ENCODE data around the gene PDE10A.
"Not testable (repeated sequence)": the region's sequence is repeated elsewhere in the genome, so short reads cannot be mapped to it uniquely, and the experiment has no call there.

The PDE10A gene

DNA sequence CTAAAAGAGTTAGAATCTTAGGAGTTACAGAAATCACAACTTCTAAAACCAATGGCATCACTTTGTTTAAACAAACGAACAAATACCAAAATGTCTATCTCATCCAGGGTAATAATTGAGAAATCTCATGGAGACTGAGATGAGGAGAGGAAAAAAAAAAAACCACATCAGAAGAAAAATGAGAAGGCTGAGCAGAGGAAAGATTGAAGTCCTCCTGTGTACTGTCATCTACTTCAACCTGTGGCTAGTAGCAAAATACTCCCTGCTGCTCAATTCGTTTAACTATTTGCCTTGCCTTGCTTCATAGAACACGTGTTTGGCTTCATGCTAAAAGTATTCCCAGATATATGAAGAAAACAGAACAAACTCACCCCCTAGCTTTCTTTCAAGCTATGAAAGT is 143.7 kb downstream of the PDE10A start:
- DNase-seq = no peak

DNA sequence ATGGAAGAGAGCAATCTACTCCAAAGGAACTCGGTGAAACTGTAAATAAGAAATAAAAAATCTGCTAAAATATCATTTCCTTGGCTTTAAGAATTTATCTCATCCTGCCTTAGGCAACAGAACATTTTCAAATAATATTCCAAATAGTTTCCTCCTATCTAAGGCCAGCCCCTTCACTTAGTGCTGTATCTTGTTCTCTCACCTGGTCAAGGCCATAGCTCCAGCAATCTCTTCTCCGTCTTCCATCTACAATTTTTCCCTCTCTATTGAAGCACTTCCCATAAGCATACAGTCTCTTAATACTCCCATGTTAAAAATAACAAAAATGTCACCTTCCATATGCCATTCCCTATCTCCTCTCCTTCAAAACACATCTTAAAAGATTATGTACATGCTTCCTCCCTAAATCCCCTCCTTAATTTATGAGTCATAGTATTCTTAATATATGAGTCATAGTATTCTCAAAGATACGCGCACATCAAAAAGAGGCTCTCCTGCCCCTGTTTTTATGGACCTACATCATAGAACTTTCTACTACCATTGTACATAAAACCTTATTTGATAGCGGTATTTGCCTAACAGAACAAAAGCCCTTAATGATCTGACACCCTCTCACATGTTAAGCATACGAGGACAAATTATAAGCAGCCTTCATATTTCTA is 146.9 kb downstream of the PDE10A start:
- DNase-seq = no peak

DNA sequence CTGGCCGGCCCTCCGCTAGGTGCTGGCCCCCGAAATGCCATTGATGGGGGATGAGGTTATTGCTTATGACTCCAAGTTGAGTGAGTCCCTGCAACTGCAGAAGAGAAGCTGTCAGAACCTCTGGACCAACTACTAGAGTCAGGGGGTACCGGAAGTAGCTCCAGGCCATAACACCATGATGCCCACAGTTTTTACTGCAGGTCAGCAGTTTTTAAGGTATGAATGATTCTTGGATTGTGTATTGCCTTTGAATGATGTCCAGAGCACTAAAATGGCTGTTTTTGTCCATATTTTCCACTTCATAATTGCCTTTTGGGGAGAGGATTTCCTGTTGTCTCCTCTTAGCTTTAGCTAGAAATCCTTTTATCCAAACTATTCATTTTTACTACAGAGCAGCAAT is 148.4 kb downstream of the PDE10A start:
- no peak for DNase-seq

DNA sequence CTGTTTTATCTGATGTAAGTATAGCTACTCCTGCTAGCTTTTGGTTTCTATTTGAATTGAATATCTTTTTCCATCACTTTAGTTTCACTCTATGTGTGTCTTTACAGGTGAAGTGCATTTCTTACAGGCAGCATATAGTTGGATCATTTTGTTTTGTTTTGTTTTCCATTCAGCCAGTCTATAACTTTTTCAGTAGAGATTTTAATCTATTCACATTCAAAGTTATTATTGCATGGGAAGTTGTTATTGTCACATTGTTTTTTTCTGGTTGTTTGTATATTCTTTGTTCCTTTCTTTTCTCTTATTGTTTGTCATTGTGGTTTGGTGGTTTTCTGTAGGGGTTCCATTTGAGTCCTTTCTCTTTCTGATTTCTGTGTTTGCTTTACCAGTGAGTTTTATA is 151.2 kb downstream of the PDE10A start:
- no peak for DNase-seq

DNA sequence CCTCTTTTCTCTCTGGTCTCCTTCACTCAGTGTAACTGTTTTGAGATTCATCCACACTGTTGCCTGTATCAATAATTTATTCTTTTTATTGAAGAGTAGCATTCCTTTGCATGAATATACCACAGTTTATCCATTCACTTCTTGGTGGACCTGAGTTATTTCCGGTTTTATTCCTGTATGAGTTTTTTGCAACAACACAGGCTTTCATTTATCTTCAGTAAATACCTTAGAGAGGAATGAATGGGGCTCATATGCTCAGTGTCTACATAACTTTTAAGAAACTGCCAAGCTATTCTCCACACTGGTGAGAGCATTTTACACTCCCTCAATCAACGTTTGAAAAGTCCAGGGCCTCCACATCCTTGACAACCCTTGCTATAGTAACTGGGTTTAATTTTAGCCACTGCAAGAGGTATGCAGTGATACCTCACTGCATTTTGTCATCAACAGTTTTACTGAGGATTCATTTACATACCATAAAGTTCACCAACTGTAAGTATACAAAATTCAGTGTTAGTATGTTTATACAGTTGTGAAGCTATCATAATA is 154.6 kb downstream of the PDE10A start:
- no peak for DNase-seq

DNA sequence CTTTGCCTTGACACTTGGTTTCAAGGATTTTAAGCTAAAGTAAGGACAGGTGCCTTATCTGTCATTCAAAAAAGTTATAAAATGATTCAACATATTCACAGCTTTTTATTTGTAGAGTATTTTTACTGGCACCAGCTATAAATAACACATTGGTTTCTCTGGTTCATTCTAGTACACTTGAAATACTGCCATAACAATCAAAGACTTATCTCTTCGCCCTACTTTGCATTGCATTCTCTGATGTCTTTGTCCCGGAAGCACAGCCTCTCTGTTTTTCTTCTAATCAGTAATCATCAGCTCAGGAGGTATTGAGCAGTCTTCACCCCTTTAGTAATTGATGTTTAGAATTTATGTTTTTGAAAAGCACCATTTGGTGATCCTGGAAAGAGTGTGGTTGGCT is 156.4 kb downstream of the PDE10A start:
- DNase-seq = no peak

DNA sequence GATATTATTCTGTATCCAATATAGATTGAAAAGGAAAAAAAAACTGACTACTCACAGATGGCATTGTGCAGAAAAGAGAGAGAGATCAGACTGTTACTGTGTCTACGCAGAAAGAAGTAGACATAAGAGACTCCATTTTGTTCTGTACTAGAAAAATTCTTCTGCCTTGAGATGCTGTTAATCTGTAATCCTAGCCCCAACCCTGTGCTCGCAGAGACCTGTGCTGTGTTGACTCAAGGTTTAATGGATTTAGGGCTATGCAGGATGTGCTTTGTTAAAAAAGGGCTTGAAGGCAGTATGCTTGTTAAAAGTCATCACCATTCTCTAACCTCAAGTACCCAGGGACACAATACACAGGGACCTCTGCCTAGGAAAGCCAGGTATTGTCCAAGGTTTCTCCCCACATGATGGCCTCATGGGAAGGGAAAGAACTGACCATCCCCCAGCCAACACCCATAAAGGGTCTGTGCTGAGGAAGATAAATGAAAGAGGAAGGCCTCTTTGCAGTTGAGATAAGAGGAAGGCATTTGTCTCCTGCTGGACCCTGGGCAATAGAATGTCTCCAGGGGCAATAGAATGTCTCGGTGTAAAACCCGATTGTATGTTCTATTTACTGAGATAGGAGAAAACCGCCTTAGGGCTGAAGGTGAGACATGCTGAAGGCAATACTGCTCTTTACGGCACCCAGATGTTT is 162.7 kb downstream of the PDE10A start:
- not testable (repeated sequence) for DNase-seq

DNA sequence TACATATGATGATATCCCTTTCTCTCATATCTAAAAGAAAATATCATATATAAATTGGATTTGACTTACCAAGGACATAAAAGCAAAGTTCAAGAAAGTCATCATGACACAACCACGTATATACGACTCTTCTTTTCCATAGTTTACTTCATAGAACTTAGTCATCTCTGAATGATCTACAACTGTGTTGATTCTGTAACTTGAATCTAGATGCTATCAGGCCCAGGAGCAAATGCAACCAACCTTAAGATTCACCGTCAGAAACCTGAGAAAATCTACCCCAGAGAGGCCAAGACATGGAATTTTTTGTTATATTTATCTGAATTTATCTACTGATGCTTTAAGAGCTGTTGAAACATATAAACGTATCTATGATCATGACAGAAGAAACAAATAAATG is 165.6 kb downstream of the PDE10A start:
- DNase-seq = no peak

DNA sequence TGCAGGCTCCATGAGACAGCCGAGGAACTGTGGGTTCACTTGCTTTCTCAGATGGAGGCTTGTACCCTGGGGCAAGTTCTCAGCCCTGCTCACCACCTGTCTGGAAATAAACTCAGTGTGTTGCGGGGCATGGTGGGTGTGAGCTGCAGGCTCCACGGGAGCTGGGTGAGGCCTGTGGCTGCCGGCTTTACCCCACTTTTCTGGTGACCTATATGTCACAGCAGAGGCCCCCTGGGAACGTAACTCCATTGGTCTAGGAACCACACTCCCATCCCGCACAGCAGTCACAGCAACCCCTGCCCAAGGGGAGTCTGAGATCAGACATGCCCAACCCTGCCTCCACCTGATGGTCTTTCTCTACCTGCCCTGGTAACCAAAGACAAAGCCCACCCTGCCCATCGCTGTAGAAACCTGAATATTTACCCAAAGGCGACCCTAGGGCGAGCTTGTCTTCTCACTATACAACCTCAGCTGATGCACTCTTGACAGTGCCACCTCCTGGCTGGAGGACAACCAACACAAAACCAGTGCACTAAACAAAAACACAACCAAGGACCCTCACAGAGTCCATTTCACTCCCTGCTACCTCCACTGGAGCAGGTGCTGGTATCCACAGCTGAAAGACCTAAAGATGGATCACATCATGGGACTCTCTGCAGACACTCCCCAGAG is 174.3 kb downstream of the PDE10A start:
- DNase-seq = no peak

DNA sequence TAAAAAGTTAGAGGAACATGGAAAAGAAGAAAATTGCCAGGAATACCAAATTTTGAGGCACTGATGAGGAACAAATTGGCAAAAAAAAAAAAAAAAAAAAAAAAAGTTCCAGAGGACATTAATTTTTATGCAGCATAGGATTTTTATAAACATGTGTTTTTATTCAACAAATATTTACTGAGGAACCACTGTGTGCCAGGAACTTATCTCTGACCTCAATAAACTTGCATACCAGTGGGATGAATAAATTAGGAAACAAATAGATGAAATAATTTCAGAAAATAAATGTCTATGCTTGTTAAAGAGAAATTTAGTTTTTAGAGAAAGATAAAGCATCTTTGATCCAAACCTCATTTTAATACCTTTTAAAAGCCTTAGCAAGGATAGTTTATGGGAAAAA is 175.1 kb downstream of the PDE10A start:
- DNase-seq = no peak

DNA sequence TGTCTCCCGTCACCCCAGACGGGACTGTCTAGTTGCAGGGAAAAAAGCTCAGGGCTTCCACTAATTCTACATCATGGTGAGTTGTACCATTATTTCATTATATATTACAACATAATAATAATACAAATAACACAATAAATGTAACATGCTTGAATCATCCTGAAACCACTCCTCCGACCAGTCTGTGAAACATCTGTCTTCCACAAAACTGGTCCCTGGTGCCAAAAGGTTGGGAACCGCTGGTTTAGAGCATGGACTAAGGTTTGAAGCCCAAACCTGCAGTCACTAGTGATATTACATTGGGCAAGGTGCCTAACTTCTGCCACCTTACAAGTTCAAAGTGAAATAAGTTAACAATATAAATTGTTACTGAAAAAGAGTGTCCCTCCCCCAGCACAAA is 175.7 kb downstream of the PDE10A start:
- no peak for DNase-seq

DNA sequence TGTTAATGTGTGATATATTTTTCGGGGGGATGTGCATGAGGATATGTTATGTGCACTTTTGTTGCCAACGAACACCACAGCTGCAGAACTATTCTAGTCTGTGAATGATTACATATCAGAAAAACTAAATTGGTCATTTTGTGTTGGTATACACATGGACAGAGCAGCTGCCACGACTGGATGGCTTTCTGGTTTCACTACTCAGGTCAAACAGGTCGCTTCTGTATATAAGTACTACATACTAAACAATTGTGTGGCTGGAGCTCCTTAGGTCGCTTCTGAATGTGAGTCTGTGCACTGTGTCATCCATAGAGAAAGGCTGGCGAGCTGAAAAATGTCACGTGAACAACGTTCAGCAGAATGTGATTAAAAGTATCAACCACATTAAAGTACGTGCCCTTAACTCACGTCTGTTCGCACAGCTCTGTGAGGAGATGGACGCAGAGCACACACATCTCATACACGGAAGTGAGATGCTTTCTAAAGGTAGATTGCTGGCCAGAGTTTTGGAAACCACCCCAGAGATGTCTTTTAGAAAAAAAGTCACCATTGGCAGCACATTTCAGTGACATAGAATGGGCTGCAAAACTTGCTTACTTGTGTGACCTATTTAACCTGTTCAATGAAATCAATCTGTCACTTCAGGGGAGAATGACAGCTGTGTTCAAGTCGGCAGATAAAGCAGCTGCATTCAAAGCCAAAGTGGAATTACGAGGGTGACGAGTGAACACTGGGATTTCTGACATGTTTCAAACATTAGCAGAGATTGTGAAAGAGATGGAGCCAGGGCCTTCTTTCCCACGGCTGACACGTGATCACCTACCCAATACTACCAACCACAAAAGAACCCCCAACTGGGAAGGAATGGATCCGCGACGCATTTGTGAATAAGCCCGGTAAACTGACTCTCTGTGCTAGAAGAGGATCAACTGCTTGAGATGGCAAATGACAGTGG is 176.6 kb downstream of the PDE10A start:
- DNase-seq = no peak

DNA sequence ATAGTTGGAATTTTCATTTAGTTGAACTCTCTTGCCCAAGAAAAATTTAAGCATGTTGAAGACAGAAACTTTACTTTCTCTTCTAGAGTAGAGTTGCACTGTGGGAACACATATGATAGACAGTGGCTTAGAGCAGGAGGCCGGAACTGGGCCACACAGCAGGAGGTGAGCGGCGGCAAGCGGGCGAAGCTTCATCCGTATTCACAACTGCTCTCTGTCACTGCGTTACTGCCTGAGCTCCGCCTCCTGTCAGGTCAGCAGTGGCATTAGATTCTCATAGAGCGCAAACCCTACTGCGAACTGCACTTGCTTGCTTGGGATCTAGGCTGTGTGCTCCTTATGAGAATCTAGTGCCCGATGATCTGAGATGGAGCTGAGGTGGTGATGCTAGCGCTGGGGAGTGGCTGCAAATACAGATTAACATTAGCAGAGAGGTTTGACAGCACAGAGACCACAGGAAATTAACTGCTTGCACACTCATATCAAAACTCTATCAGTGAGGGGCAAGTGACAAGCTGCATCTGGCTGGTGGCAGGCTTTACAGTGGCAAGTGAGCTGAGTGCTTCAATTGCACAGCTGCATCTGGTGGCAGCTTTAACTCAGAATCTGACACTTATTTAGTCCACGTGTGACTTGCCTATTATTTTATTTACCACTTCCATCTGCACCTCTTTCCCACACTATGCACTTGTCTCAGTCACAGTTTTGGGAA is 178.7 kb downstream of the PDE10A start:
- DNase-seq = peak; percentile 8

DNA sequence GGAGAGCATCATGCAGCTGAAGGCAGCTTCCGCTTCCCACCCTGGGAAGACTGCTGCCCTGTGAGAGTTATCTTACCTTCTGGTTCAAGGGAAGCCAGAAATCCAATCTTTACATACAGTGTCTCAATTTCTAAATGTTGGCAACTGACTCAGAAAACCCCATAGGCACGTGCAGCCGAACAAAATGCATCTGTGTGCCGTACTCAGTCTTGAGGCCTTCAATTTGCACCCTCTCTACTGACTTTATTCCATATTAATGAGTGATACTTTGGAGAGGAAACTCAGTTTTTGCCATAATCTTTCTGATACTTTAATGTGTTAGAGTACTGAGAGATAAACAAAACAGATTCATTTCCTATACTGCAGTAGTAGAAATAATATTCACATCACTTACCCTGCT is 181.1 kb downstream of the PDE10A start:
- no peak for DNase-seq

DNA sequence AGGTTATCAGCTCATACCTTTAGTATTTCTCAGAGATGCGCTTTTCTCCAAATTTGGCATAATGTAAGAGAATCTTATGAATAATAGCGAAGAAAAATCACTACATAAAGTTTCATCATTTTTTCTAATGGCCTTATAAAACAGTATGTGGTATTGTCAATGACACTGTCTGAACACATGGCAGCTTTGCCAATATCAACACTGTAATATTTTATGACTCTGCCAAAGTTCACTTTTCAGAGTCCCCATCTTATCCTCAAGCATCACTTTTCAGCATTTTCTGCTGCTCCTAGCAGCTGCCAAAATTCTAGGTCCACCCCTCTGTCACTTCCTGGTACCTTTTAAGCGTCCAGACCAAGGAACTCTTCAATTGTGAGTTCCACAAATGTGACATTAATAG is 182.1 kb downstream of the PDE10A start:
- DNase-seq = no peak

DNA sequence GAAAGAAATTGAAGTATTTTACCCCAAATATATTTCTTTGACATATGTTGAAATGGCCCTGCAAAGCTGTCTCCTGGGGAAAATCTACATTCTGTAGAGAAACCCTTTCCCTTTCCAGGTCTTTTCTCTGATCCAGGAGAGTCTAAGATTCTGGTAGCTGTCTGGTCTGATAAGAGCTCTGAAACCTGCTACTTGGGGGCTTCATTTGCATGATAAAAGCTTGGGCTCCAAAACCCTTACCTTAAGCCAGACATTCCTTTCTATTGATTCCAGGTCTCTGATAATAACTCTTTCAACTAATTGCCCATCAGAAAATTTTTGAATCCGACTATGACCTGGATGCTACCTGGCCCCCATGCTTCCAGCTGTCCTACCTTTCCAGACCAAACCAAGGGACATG is 184.5 kb downstream of the PDE10A start:
- DNase-seq = no peak

DNA sequence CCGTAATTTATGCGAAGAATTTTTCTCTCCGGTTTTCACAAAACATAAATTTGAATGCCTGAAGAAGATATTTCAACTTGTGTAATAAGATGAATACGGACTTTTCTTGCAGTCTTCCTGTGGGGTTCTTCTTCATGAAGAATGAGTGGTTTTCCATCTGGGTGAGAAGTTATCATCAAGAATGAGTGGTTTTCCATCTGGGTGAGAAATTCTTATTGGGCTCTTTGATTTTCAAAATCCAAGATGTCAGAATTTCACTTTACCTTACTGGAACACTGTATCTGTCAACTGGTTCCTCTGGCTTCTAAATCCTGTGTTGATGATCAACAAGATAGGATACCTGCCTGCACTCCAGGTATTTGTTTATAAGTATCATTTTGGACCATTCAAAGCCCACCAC is 193.6 kb downstream of the PDE10A start:
- no peak for DNase-seq

DNA sequence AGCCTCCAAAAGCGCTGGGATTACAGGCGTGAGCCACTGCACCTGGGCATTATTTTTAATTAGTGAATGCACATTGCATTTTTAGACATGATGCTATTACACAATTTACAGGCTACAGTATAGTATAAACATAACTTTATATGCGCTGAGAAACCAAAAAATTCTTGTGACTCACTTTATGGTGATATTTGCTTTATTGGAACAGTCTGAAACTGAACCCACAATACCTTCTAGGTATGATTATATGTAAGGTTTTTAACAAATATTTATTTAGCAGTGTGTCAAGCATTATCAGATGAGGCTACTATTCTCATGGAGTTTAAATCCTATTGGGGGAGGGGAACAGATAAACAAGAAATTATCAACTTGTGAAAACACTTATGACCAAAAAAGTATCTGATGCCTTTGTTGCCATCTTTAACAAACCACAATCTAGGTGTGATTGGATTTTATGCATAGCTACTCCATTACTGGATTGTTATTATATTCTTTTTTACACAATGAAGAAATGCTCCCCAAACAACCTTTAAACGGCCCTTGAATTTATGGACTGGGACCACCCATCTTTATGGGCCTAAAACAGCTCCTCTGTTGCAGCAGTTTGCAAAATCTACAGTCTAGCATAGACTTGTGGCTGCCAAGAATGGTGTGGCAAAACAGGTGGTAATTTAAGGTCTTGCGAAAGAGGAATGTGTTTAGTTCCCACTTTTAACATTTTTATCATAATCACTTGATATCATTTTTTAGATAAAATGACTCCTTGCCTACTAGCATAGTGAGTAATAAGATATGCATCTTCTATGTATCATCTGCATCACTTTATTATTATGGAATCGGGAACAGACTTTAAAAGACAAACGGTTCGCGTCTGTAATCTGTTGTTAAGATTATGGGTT is 194.5 kb downstream of the PDE10A start:
- DNase-seq = no peak

DNA sequence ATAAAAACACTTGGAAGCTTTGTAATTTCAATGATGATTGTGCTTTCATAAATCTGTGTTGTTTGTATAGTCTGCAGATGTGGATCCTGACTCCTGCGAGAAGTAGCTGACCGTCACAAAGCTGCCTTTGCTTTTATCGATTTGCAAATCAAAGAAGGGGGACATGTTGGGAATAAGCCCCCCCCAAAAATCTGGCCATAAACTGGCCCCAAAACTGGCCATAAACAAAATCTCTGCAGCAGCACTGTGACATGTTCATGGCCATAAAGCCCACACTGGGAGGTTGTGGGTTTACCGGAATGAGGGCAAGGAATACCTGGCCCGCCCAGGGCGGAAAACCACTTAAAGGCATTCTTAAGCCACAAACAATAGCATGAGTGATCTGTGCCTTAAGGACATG is 199.5 kb downstream of the PDE10A start:
- not testable (repeated sequence) for DNase-seq

DNA sequence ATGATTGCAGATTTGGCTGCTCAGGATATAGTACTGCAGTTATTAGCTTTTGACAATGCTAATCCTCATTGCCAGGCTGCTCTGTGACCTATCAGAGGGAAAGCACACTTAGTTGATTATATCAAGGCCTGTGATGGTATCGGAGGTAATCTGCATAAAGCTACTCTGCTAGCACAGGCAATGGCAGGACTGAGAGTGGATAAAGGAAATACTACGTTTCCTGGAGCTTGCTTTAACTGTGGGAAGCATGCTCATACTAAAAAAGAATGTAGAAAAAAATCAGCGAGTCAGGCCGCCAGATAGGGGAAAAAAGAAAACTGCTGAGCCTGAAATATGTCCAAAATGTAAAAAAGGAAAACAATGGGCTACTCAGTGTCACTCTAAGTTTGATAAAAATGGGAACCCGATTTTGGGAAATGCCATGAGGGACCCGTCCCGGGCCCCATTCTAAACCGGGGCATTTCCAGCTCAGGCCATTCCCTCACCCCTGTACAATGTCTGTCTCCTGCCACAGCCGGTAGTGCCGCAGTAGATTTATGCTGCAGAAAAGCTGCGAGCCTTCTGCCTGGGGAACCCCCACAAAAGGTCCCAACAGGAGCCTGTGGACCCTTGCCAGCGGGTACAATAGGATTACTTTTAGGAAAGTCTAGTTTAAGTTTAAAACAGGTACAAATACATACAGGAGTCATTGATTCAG is 203.3 kb downstream of the PDE10A start:
- not testable (repeated sequence) for DNase-seq
